H9 (cell line): ENCODE measurements around the gene DLL4. TPM values are rescaled to one million over a fixed set of nuclear protein-coding genes. Genes with fewer than 3 reads are reported as not detected.
A peak's percentile ranks its signal among the peaks of the same experiment; 100 is the strongest.

Experiments
- DNase-seq: peaks from one replicate; pipeline ENCODE4 v3.0.0-alpha.2; 2017
- H2AFZ ChIP-seq: one replicate; pipeline ENCODE4 v1.6.1; 2013; ENCODE audit warnings: mild to moderate bottlenecking, low read length, control low read depth, moderate library complexity
- H2AK5ac ChIP-seq: 2 replicates; pipeline ENCODE4 v1.6.1; 2013; ENCODE audit warnings: low read length, control low read depth, mixed read lengths; ENCODE audit not compliant: insufficient read length
- H2BK120ac ChIP-seq: one replicate; pipeline ENCODE4 v1.6.1; 2013; ENCODE audit warnings: low read depth, mild to moderate bottlenecking, low read length, control low read depth, inconsistent platforms; ENCODE audit not compliant: poor library complexity, severe bottlenecking
- H2BK12ac ChIP-seq: 2 replicates; pipeline ENCODE4 v1.6.1; 2013; ENCODE audit warnings: low read length, control low read depth, mixed read lengths, low read depth; ENCODE audit not compliant: insufficient read length
- H2BK15ac ChIP-seq: 2 replicates; pipeline ENCODE4 v1.6.1; 2013; ENCODE audit warnings: low read depth, low read length, control low read depth
- H2BK20ac ChIP-seq: one replicate; pipeline ENCODE4 v1.6.1; 2013; ENCODE audit warnings: low read depth, mild to moderate bottlenecking, low read length, control low read depth, inconsistent platforms; ENCODE audit not compliant: poor library complexity, severe bottlenecking
- H2BK5ac ChIP-seq: 2 replicates; pipeline ENCODE4 v1.6.1; 2013; ENCODE audit warnings: low read length, control low read depth, mixed read lengths; ENCODE audit not compliant: insufficient read length
- H3K14ac ChIP-seq: 2 replicates; pipeline ENCODE4 v1.6.1; 2013; ENCODE audit warnings: low read length, control low read depth; ENCODE audit not compliant: insufficient read depth
- H3K18ac ChIP-seq: 2 replicates; pipeline ENCODE4 v1.6.1; 2013; ENCODE audit warnings: low read depth, mild to moderate bottlenecking, mixed read lengths, low read length, control low read depth; ENCODE audit not compliant: insufficient read length
- H3K23ac ChIP-seq: 2 replicates; pipeline ENCODE4 v1.6.1; 2013; ENCODE audit warnings: low read length, control low read depth, mixed read lengths, low read depth; ENCODE audit not compliant: insufficient read length
- H3K23me2 ChIP-seq: 2 replicates; pipeline ENCODE4 v1.6.1; 2013; ENCODE audit warnings: low read depth, mild to moderate bottlenecking, mixed read lengths, low read length, control low read depth; ENCODE audit not compliant: insufficient read length, poor library complexity, severe bottlenecking
- H3K27ac ChIP-seq: 2 replicates; pipeline ENCODE4 v1.5.1; 2013; ENCODE audit warnings: low read length, control low read depth, mixed read lengths, low read depth; ENCODE audit not compliant: insufficient read length
- H3K27me3 ChIP-seq: 2 replicates; pipeline ENCODE4 v1.6.1; 2013; ENCODE audit warnings: low read length, control low read depth, inconsistent platforms; ENCODE audit not compliant: insufficient read depth
- H3K4ac ChIP-seq: 2 replicates; pipeline ENCODE4 v1.6.1; 2013; ENCODE audit warnings: low read depth, mild to moderate bottlenecking, control low read depth, inconsistent platforms, low read length, moderate library complexity
- H3K4me1 ChIP-seq: 2 replicates; pipeline ENCODE4 v1.6.1; 2013; ENCODE audit warnings: low read length, control low read depth, inconsistent platforms; ENCODE audit not compliant: insufficient read depth
- H3K4me2 ChIP-seq: 2 replicates; pipeline ENCODE4 v1.6.1; 2013; ENCODE audit warnings: low read length, control low read depth, mixed read lengths; ENCODE audit not compliant: insufficient read length, insufficient read depth
- H3K56ac ChIP-seq: 2 replicates; pipeline ENCODE4 v1.6.1; 2013; ENCODE audit warnings: low read depth, mild to moderate bottlenecking, mixed read lengths, low read length, control low read depth; ENCODE audit not compliant: insufficient read length
- H3K79me1 ChIP-seq: 2 replicates; pipeline ENCODE4 v1.6.1; 2013; ENCODE audit warnings: low read depth, mild to moderate bottlenecking, moderate library complexity, low read length, control low read depth, inconsistent platforms; ENCODE audit not compliant: insufficient read depth, poor library complexity, severe bottlenecking
- H3K79me2 ChIP-seq: 2 replicates; pipeline ENCODE4 v1.6.1; 2013; ENCODE audit warnings: low read length, control low read depth, inconsistent platforms; ENCODE audit not compliant: insufficient read depth
- H3K9ac ChIP-seq: 2 replicates; pipeline ENCODE4 v1.6.1; 2013; ENCODE audit warnings: low read length, control low read depth, mixed read lengths; ENCODE audit not compliant: insufficient read length; ENCODE audit errors: extremely low read depth
- H3K9me3 ChIP-seq: one replicate; pipeline ENCODE4 v1.6.1; 2013; ENCODE audit warnings: low read depth, low read length, inconsistent platforms; ENCODE audit not compliant: control insufficient read depth
- H3T11ph ChIP-seq: one replicate; pipeline ENCODE4 v1.6.1; 2013; ENCODE audit warnings: mild to moderate bottlenecking, low read length, control low read depth, inconsistent platforms
- H4K20me1 ChIP-seq: one replicate; pipeline ENCODE4 v1.6.1; 2013; ENCODE audit not compliant: control insufficient read depth, insufficient read length, insufficient read depth
- H4K5ac ChIP-seq: 2 replicates; pipeline ENCODE4 v1.6.1; 2013; ENCODE audit warnings: low read depth, mild to moderate bottlenecking, mixed read lengths, low read length, control low read depth; ENCODE audit not compliant: insufficient read length
- H4K8ac ChIP-seq: replicated peaks from 2 replicates; pipeline ENCODE4 v1.6.1; 2013; ENCODE audit warnings: low read length, control low read depth, mixed read lengths, low read depth; ENCODE audit not compliant: insufficient read length
- H4K91ac ChIP-seq: 2 replicates; pipeline ENCODE4 v1.6.1; 2013; ENCODE audit warnings: low read depth, mild to moderate bottlenecking, moderate library complexity, mixed read lengths, low read length, control low read depth; ENCODE audit not compliant: insufficient read length
- H3K27ac Mint-ChIP-seq, 3 experiments: 2 replicates in 2 of 3; 3 replicates in 1 of 3; pipeline ENCODE4 v1.8.0; 2020 to 2021; ENCODE audit warnings: mixed read lengths in 3 of 3, mild to moderate bottlenecking in 1 of 3, moderate library complexity in 1 of 3
- H3K27me3 Mint-ChIP-seq: 2 replicates; pipeline ENCODE4 v1.8.0; 2021; ENCODE audit warnings: low read depth, mild to moderate bottlenecking, moderate library complexity, mixed read lengths
- H3K36me3 Mint-ChIP-seq, 3 experiments: 2 replicates in 2 of 3; 3 replicates in 1 of 3; pipeline ENCODE4 v1.8.0; 2020 to 2021; ENCODE audit warnings: low read depth in 3 of 3, mixed read lengths in 3 of 3; ENCODE audit not compliant: insufficient read depth in 1 of 3
- H3K4me1 Mint-ChIP-seq, 2 experiments: 2 replicates each; pipeline ENCODE4 v1.8.0; 2020; ENCODE audit warnings: mixed read lengths in 2 of 2
- H3K4me3 Mint-ChIP-seq, 2 experiments: 2 replicates in 1 of 2; 3 replicates in 1 of 2; pipeline ENCODE4 v1.8.0; 2020 to 2021; ENCODE audit warnings: mild to moderate bottlenecking in 2 of 2, mixed read lengths in 2 of 2, moderate library complexity in 1 of 2
- H3K9me3 Mint-ChIP-seq, 2 experiments: 2 replicates in 1 of 2; 3 replicates in 1 of 2; pipeline ENCODE4 v1.8.0; 2020; ENCODE audit warnings: mild to moderate bottlenecking in 2 of 2, mixed read lengths in 2 of 2, moderate library complexity in 1 of 2
- WGBS: extraction: QIAGEN DNeasy Blood & Tissue Kit; methylation state at CpG from one replicate; pipeline ENCODE4 v1.1.7; 2013; ENCODE audit warnings: missing lambda C conversion rate, low lambda C conversion rate, mixed read lengths; ENCODE audit not compliant: insufficient read length; ENCODE audit errors: extremely low coverage; 5-methylcytosine and 5-hydroxymethylcytosine counted together
- total RNA-seq: library from RNA; stranded (reverse); gene quantifications from 2 replicates; pipeline ENCODE4 v1.2.1, GENCODE V29; 2021
- TF ChIP-seq, protein P1 (sequence below): fragments of 200-600 bp; sonication (generic); conservative IDR thresholded peaks from 3 replicates; pipeline ENCODE4 v1.8.0; 2021; ENCODE audit warnings: antibody characterized with exemption, mild to moderate bottlenecking

Gene DLL4
- total RNA-seq, 1 experiment from 2014 or later, result 0.28 TPM

DNA sequence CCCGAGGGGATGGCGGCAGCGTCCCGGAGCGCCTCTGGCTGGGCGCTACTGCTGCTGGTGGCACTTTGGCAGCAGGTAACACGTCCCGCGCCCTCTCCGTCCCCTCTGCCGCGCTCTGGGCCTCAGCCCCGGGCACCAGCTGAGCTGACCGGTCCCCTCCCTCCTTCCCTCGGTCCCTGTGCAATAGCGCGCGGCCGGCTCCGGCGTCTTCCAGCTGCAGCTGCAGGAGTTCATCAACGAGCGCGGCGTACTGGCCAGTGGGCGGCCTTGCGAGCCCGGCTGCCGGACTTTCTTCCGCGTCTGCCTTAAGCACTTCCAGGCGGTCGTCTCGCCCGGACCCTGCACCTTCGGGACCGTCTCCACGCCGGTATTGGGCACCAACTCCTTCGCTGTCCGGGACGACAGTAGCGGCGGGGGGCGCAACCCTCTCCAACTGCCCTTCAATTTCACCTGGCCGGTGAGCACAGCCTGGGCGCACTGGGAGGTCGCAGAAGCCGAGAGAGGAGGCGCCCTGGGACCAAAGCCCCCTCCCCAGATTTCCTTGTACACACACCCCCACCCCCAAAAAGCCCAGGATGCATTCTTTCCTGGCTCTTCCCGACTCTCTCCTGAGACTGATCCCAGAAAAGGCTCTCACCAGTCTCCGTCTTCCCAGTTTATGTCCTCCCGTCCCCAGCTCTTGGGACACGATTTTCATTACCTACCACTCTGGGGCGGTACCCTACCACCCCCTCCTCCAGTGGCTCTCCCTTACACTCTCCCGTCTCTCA is 705 bp downstream of the DLL4 start:
- Histone ChIP-seq H3K9ac (no peak overlapping the region), H3K79me2 (no peaks in the 10 kb centered on the region), H3K14ac (no peak overlapping the region), H2AK5ac (no peak overlapping the region), H4K8ac (no peak overlapping the region), H2BK20ac (no peak overlapping the region), H4K91ac (no peak overlapping the region), H3T11ph (no peak overlapping the region), H3K27me3 (peaks cover 51% of the 10 kb centered on the region), H2BK15ac (no peak overlapping the region), H3K4ac (no peak overlapping the region), H4K20me1 (no peaks in the 10 kb centered on the region), H2BK5ac (no peak overlapping the region), H3K9me3 (no peaks in the 10 kb centered on the region), H2AFZ (no peak overlapping the region), H3K23ac (no peak overlapping the region), H2BK120ac (no peak overlapping the region), H4K5ac (no peak overlapping the region), H2BK12ac (no peak overlapping the region), H3K56ac (no peak overlapping the region), H3K4me2 (peak overlapping the region; percentile 68), H3K79me1 (no peaks in the 10 kb centered on the region), H3K23me2 (peaks cover 35% of the 10 kb centered on the region), H3K18ac (no peak overlapping the region), H3K4me1 (peaks cover 3% of the 10 kb centered on the region; the same call in 1 of the 2 replicates), H3K27ac (no peak overlapping the region)
- Mint-ChIP-seq H3K9me3 (peaks cover 3% of the 10 kb centered on the region in 2 experiments; a peak in 4 of 5 replicates), H3K27ac (no peak overlapping the region), H3K27me3 (peaks cover 99% of the 10 kb centered on the region), H3K4me3 (peak overlapping the region; percentile 58 to 87), H3K4me1 (peaks cover 31 to 44% of the 10 kb centered on the region in 2 experiments), H3K36me3 (no peaks in the 10 kb centered on the region; a peak in 1 of 7 replicates)
- no peak for DNase-seq
- WGBS, result no CpG with 5 or more reads among the region's 56 CpGs
- TF ChIP-seq, protein P1, sequence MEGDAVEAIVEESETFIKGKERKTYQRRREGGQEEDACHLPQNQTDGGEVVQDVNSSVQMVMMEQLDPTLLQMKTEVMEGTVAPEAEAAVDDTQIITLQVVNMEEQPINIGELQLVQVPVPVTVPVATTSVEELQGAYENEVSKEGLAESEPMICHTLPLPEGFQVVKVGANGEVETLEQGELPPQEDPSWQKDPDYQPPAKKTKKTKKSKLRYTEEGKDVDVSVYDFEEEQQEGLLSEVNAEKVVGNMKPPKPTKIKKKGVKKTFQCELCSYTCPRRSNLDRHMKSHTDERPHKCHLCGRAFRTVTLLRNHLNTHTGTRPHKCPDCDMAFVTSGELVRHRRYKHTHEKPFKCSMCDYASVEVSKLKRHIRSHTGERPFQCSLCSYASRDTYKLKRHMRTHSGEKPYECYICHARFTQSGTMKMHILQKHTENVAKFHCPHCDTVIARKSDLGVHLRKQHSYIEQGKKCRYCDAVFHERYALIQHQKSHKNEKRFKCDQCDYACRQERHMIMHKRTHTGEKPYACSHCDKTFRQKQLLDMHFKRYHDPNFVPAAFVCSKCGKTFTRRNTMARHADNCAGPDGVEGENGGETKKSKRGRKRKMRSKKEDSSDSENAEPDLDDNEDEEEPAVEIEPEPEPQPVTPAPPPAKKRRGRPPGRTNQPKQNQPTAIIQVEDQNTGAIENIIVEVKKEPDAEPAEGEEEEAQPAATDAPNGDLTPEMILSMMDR, result no peak
